SK-N-SH (cell line): ENCODE results near the gene DNASE2B. TPM values are rescaled to one million over a fixed set of nuclear protein-coding genes. Genes with fewer than 3 reads are reported as not detected.

ENCODE experiments used
- CTCF ChIA-PET: fragments of 300-600, 350-600 bp; formaldehyde crosslinking; extraction: SDS; loops from one replicate; lab custom pipeline; 2021; lab: Yijun Ruan, JAX
- POLR2A ChIA-PET: fragments of 350-600 bp; sonication (Branson Sonifier 250); formaldehyde crosslinking; extraction: SDS; loops from one replicate; lab custom pipeline; 2020; ENCODE audit warnings: antibody characterized with exemption, inconsistent platforms; lab: Yijun Ruan, JAX
- DNase-seq: peaks from one replicate; pipeline ENCODE4 v3.0.0; 2012
- H2AFZ ChIP-seq: fragments of 200-600 bp; sonication (generic); 2 replicates; pipeline ENCODE4 v1.8.1; 2016; ENCODE audit warnings: antibody characterized with exemption, mild to moderate bottlenecking, low read depth
- H3F3A ChIP-seq: fragments of 200-600 bp; sonication (generic); replicated peaks from 2 replicates; pipeline ENCODE3; 2016; ENCODE audit warnings: antibody characterized with exemption, mild to moderate bottlenecking; ENCODE audit not compliant: insufficient read depth
- H3K27ac ChIP-seq, 2 experiments: fragments of 200-500 bp in 1 of 2; fragments of 200-600 bp in 1 of 2; sonication (Bioruptor generic) in 1 of 2; sonication (generic), shearing (Covaris generic) in 1 of 2; 2 replicates each; pipeline versions ENCODE4 v1.5.1 to v1.6.1; 2014 to 2016; ENCODE audit warnings: low read depth in 2 of 2, inconsistent platforms in 1 of 2, low read length in 1 of 2, mild to moderate bottlenecking in 1 of 2, mixed read lengths in 1 of 2
- H3K27me3 ChIP-seq: fragments of 200-600 bp; sonication (generic), shearing (Covaris generic); 2 replicates; pipeline ENCODE4 v1.6.1; 2016; ENCODE audit warnings: mixed run types; ENCODE audit not compliant: insufficient read depth
- H3K36me3 ChIP-seq, 2 experiments: fragments of 200-500 bp in 1 of 2; fragments of 200-600 bp in 1 of 2; sonication (Bioruptor generic) in 1 of 2; sonication (generic) in 1 of 2; replicated peaks in 1 of 2; 2 replicates each; pipeline versions ENCODE3 to v1.5.1; 2014 to 2016; ENCODE audit warnings: low read length in 1 of 2, mild to moderate bottlenecking in 1 of 2; ENCODE audit not compliant: insufficient read depth in 2 of 2, control insufficient read depth in 1 of 2
- H3K4me1 ChIP-seq, 2 experiments: fragments of 200-500 bp in 1 of 2; fragments of 200-600 bp in 1 of 2; sonication (Bioruptor generic) in 1 of 2; sonication (generic), shearing (Covaris generic) in 1 of 2; 2 replicates each; pipeline versions ENCODE4 v1.5.1 to v1.6.1; 2014 to 2016; ENCODE audit warnings: low read depth in 1 of 2, low read length in 1 of 2, mixed run types in 1 of 2; ENCODE audit not compliant: insufficient read depth in 2 of 2, control insufficient read depth in 1 of 2
- H3K4me2 ChIP-seq: fragments of 200-600 bp; sonication (generic), shearing (Covaris generic); 2 replicates; pipeline ENCODE4 v1.6.1; 2017; ENCODE audit warnings: mixed run types
- H3K4me3 ChIP-seq, 2 experiments: fragments of 200-500 bp in 1 of 2; fragments of 200-600 bp in 1 of 2; sonication (Bioruptor generic) in 1 of 2; sonication (generic), shearing (Covaris generic) in 1 of 2; 2 replicates each; pipeline versions ENCODE4 v1.5.1 to v1.8.1; 2014 to 2016; ENCODE audit warnings: low read depth in 2 of 2, inconsistent platforms in 1 of 2, low read length in 1 of 2, mild to moderate bottlenecking in 1 of 2, mixed read lengths in 1 of 2, moderate library complexity in 1 of 2
- H3K79me2 ChIP-seq: fragments of 200-600 bp; sonication (generic); 2 replicates; pipeline ENCODE4 v1.8.1; 2017; ENCODE audit warnings: mild to moderate bottlenecking; ENCODE audit not compliant: insufficient read depth
- H3K9ac ChIP-seq: fragments of 200-600 bp; sonication (generic); 2 replicates; pipeline ENCODE4 v1.6.1; 2017; ENCODE audit warnings: mixed run types
- H3K9me2 ChIP-seq: fragments of 200-600 bp; sonication (generic); 2 replicates; pipeline ENCODE4 v1.6.1; 2017; ENCODE audit warnings: mixed run types
- H3K9me3 ChIP-seq: fragments of 200-600 bp; sonication (generic); 2 replicates; pipeline ENCODE4 v1.6.1; 2017; ENCODE audit warnings: mixed run types, mild to moderate bottlenecking, moderate library complexity
- H4K20me1 ChIP-seq: fragments of 200-600 bp; sonication (generic); 2 replicates; pipeline ENCODE4 v1.6.1; 2017; ENCODE audit warnings: mild to moderate bottlenecking, mixed run types; ENCODE audit not compliant: insufficient read depth
- ELF1 ChIP-seq: IDR thresholded peaks from 2 replicates; pipeline ENCODE4 v1.4.0; 2012
- EP300 ChIP-seq, 2 experiments: IDR thresholded peaks; 2 replicates each; pipeline versions ENCODE4 v1.4.0 to v1.6.1; 2012; ENCODE audit warnings: borderline replicate concordance in 1 of 2, low read depth in 1 of 2, low read length in 1 of 2
- EZH2phosphoT487 ChIP-seq: fragments of 200-600 bp; sonication (generic); IDR thresholded peaks from 2 replicates; pipeline ENCODE4 v1.6.1; 2017; ENCODE audit warnings: low read depth, mixed run types, mild to moderate bottlenecking, antibody characterized with exemption, moderate library complexity, borderline replicate concordance
- FOSL2 ChIP-seq: IDR thresholded peaks from 2 replicates; pipeline ENCODE4 v1.4.0; 2012; ENCODE audit warnings: low read depth, mild to moderate bottlenecking, moderate library complexity, borderline replicate concordance
- FOXJ3 ChIP-seq: sonication (generic); formaldehyde crosslinking; IDR thresholded peaks from 2 replicates; pipeline ENCODE4 v1.5.1; 2020; ENCODE audit warnings: mild to moderate bottlenecking, missing genetic modification reagents
- FOXM1 ChIP-seq: IDR thresholded peaks from 2 replicates; pipeline ENCODE4 v1.4.0; 2012; ENCODE audit warnings: low read depth, mild to moderate bottlenecking
- MXI1 ChIP-seq: IDR thresholded peaks from 2 replicates; pipeline ENCODE4 v1.6.1; 2012; ENCODE audit warnings: mild to moderate bottlenecking, low read depth, low read length, improper control_type of control experiment
- NFIC ChIP-seq: IDR thresholded peaks from 2 replicates; pipeline ENCODE4 v1.4.0; 2012; ENCODE audit warnings: borderline replicate concordance
- PBX3 ChIP-seq: IDR thresholded peaks from 2 replicates; pipeline ENCODE4; 2012
- POLR2AphosphoS5 ChIP-seq: IDR thresholded peaks from 2 replicates; pipeline ENCODE4 v1.6.1; 2012; ENCODE audit warnings: low read depth, low read length
- RAD21 ChIP-seq: IDR thresholded peaks from 2 replicates; pipeline ENCODE4 v1.6.1; 2012; ENCODE audit warnings: mild to moderate bottlenecking, low read length
- RXRA ChIP-seq: IDR thresholded peaks from 2 replicates; pipeline ENCODE4 v1.4.0; 2012; ENCODE audit warnings: low read depth, mild to moderate bottlenecking, borderline replicate concordance
- SIN3A ChIP-seq: IDR thresholded peaks from 2 replicates; pipeline ENCODE4 v1.6.1; 2012; ENCODE audit warnings: low read depth, mild to moderate bottlenecking, low read length, moderate library complexity, borderline replicate concordance
- SMC3 ChIP-seq: IDR thresholded peaks from 2 replicates; pipeline ENCODE4 v1.6.1; 2012; ENCODE audit warnings: low read depth, low read length, improper control_type of control experiment
- TEAD4 ChIP-seq: IDR thresholded peaks from 2 replicates; pipeline ENCODE4 v1.4.0; 2012; ENCODE audit warnings: mild to moderate bottlenecking, borderline replicate concordance; ENCODE audit not compliant: insufficient read depth
- USF1 ChIP-seq: IDR thresholded peaks from 2 replicates; pipeline ENCODE4 v1.4.0; 2012; ENCODE audit warnings: low read depth, borderline replicate concordance
- YY1 ChIP-seq: IDR thresholded peaks from 2 replicates; pipeline ENCODE4 v1.4.0; 2012; ENCODE audit warnings: low read depth, mild to moderate bottlenecking
- polyA plus RNA-seq, 3 experiments: library from polyadenylated mRNA; depleted of rRNA; stranded (reverse); fragments of >200 nt; gene quantifications; 2 replicates each; pipeline ENCODE4 v1.2.3, GENCODE V29; 2012
- TF ChIP-seq, protein P1 (sequence below): IDR thresholded peaks from 2 replicates; pipeline ENCODE4 v1.4.0; 2012; ENCODE audit warnings: low read depth
- TF ChIP-seq, protein P2 (sequence below): IDR thresholded peaks from 2 replicates; pipeline ENCODE4 v1.6.1; 2012; ENCODE audit warnings: mild to moderate bottlenecking, low read depth, low read length, moderate library complexity

DNASE2B gene
- polyA plus RNA-seq, 1 of the 3 experiments (the other 2 are of a cell fraction): 0.03 TPM

DNA sequence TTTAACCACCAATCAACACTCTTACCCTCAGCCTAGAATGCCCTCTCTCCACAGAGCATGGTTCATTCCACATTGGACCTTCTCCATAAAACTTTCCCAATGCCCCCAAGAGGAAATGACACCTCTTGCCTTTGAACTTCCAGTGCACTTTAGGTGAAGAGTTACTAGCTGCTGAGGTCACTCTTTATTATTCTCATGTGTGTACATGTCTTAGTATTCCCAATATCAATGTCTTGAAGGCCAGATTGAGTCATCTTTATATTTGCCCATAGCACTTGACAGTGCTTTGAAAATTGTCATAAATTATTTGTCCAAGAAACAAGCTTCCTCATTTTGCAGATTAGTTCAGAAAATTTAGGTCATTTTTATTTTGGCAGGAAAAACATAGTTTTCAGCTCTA, 8.1 kb upstream of the DNASE2B start:
- Histone ChIP-seq H3K9me3 (no peaks in the 10 kb centered on the region), H3K9ac (no peak overlapping the region), H3K9me2 (no peaks in the 10 kb centered on the region), H3K27ac (no peak overlapping the region), H2AFZ (no peak overlapping the region), H4K20me1 (no peaks in the 10 kb centered on the region), H3K79me2 (no peaks in the 10 kb centered on the region), H3K4me2 (no peak overlapping the region), H3F3A (no peaks in the 10 kb centered on the region), H3K4me1 (peaks cover 0 to 3% of the 10 kb centered on the region in 2 experiments; a peak in 1 of 4 replicates), H3K4me3 (no peak overlapping the region), H3K36me3 (no peaks in the 10 kb centered on the region), H3K27me3 (no peaks in the 10 kb centered on the region)
- no peak for DNase-seq
- TF ChIP-seq, protein P1, sequence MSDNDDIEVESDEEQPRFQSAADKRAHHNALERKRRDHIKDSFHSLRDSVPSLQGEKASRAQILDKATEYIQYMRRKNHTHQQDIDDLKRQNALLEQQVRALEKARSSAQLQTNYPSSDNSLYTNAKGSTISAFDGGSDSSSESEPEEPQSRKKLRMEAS: no peak
- TF ChIP-seq FOSL2 (no peak), FOXM1 (no peak), SIN3A (no peak), RAD21 (no peak), RXRA (no peak), POLR2AphosphoS5 (no peak), EP300 (IDR thresholded peaks at IDR 0.05; ENCODE audit: borderline replicate concordance in 1 of 2, low read depth in 1 of 2, low read length in 1 of 2) (no peak), TEAD4 (no peak), FOXJ3 (CRISPR knock-in tag) (no peak), ELF1 (no peak), PBX3 (no peak), NFIC (no peak), MXI1 (no peak), EZH2phosphoT487 (no peak), SMC3 (no peak), YY1 (no peak), USF1 (no peak)
- TF ChIP-seq, protein P2, sequence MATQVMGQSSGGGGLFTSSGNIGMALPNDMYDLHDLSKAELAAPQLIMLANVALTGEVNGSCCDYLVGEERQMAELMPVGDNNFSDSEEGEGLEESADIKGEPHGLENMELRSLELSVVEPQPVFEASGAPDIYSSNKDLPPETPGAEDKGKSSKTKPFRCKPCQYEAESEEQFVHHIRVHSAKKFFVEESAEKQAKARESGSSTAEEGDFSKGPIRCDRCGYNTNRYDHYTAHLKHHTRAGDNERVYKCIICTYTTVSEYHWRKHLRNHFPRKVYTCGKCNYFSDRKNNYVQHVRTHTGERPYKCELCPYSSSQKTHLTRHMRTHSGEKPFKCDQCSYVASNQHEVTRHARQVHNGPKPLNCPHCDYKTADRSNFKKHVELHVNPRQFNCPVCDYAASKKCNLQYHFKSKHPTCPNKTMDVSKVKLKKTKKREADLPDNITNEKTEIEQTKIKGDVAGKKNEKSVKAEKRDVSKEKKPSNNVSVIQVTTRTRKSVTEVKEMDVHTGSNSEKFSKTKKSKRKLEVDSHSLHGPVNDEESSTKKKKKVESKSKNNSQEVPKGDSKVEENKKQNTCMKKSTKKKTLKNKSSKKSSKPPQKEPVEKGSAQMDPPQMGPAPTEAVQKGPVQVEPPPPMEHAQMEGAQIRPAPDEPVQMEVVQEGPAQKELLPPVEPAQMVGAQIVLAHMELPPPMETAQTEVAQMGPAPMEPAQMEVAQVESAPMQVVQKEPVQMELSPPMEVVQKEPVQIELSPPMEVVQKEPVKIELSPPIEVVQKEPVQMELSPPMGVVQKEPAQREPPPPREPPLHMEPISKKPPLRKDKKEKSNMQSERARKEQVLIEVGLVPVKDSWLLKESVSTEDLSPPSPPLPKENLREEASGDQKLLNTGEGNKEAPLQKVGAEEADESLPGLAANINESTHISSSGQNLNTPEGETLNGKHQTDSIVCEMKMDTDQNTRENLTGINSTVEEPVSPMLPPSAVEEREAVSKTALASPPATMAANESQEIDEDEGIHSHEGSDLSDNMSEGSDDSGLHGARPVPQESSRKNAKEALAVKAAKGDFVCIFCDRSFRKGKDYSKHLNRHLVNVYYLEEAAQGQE: no peak
- CTCF ChIA-PET: interaction anchor here (0.8 to 1.5 kb wide), 6 partner anchors 8 to 458 kb away, joined by 3 to 4 read pairs (median 3); no protein-coding TSS in a partner anchor
- POLR2A ChIA-PET: no interaction called here
